Measurements from ENCODE around the gene MYF6. TPM values are rescaled to one million over a fixed set of nuclear protein-coding genes. Genes with fewer than 3 reads are reported as not detected.
A peak's percentile ranks its signal among the peaks of the same experiment; 100 is the strongest.

The MYF6 gene
- total and polyA plus RNA-seq, 2 of the 8 experiments (the other 6 are each of a cell fraction or from before 2014, with no cell fraction given) = 0.39 TPM; not detected in 1

DNA sequence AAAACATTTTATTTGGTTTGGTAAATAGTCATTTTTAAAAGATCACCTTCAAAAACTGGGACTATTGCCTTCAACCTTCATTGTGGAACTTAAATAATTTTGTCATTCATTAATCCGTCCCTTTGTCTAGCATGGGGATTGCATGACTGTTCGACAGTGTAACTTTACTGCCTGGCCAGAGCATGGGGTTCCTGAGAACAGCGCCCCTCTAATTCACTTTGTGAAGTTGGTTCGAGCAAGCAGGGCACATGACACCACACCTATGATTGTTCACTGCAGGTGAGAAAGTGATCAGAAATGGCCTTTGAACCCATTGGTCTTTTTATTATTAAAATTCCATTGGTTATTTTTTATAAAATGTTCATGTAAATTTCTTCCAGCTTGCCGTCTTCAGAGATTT is 37.2 kb upstream of the MYF6 start:
- Histone ChIP-seq H3K4me3 (ENCODE audit: extremely low read depth in 1 of 4, insufficient read depth in 2 of 4, low read depth in 3 of 4, low read length in 4 of 4) (no peak overlapping the region), H3K14ac (ENCODE audit: insufficient read length) (no peak overlapping the region), H3K27me3 (replicated peaks in 1 of 4; ENCODE audit: control insufficient read depth in 3 of 4, extremely low read depth in 1 of 4, insufficient read depth in 3 of 4, low read length in 3 of 4) (no peaks in the 10 kb centered on the region), H3K36me3 (ENCODE audit: control insufficient read depth in 2 of 4, insufficient read depth in 4 of 4, low read length in 3 of 4) (no peaks in the 10 kb centered on the region), H2BK12ac (ENCODE audit: low read depth, low read length) (no peak overlapping the region), H3K18ac (ENCODE audit: extremely low read depth, low read length) (no peak overlapping the region), H2BK20ac (ENCODE audit: low read length) (no peak overlapping the region), H2AFZ (ENCODE audit: low read length) (no peak overlapping the region), H3K9ac (replicated peaks in 1 of 4; ENCODE audit: extremely low read depth in 1 of 4, low read depth in 3 of 4, low read length in 3 of 4) (no peak overlapping the region), H2BK15ac (ENCODE audit: low read length) (no peak overlapping the region), H3K79me1 (ENCODE audit: low read depth, low read length) (no peaks in the 10 kb centered on the region), H2AK5ac (ENCODE audit: low read depth, low read length) (no peak overlapping the region), H4K8ac (ENCODE audit: extremely low read depth, insufficient read depth, low read length) (no peak overlapping the region), H4K5ac (ENCODE audit: insufficient read length, low read depth, low read length) (no peak overlapping the region), H3K4ac (replicated peaks; ENCODE audit: insufficient read length, low read depth, low read length) (no peak overlapping the region), H3K4me2 (ENCODE audit: insufficient read depth in 1 of 2, low read depth in 2 of 2, low read length in 2 of 2) (no peak overlapping the region), H4K91ac (replicated peaks; ENCODE audit: insufficient read length, low read length) (no peak overlapping the region), H2BK120ac (replicated peaks; ENCODE audit: low read depth, low read length) (no peak overlapping the region), H4K20me1 (replicated peaks in 1 of 2; ENCODE audit: control insufficient read depth in 1 of 2, insufficient read depth in 2 of 2, low read length in 2 of 2) (no peaks in the 10 kb centered on the region), H3K9me3 (ENCODE audit: insufficient read depth in 2 of 2, low read depth in 1 of 2, low read length in 1 of 2) (no peaks in the 10 kb centered on the region), H3K27ac (ENCODE audit: low read depth, low read length) (no peak overlapping the region), H3K56ac (replicated peaks; ENCODE audit: insufficient read length, low read depth, low read length) (no peak overlapping the region), H3K23ac (ENCODE audit: insufficient read length) (no peak overlapping the region), H3K79me2 (ENCODE audit: control insufficient read depth in 1 of 2, insufficient read depth in 2 of 2, low read length in 2 of 2) (no peaks in the 10 kb centered on the region), H3K23me2 (ENCODE audit: low read depth, low read length) (no peaks in the 10 kb centered on the region), H2BK5ac (ENCODE audit: low read depth, low read length) (no peak overlapping the region), H3K4me1 (replicated peaks in 1 of 4; ENCODE audit: control insufficient read depth in 3 of 4, insufficient read depth in 4 of 4, low read length in 3 of 4) (no peaks in the 10 kb centered on the region)
- 75% methylated on average over 5 of the region's 5 CpGs; no CpG with 5 or more reads in 1 of the 2 experiments for WGBS, 2 experiments (ENCODE audit: extremely low coverage in 1 of 2, insufficient coverage in 1 of 2, insufficient read length in 1 of 2, insufficient replicate concordance in 2 of 2, low coverage in 1 of 2, low lambda C conversion rate in 2 of 2, missing lambda C conversion rate in 1 of 2)
- FAIRE-seq = no peak
- POLR2A ChIA-PET (ENCODE audit: partially characterized antibody) = no interaction called here
- DNase-seq (ENCODE audit: low read depth in 1 of 2, low spot score in 2 of 2) = no peak
- no peak for TF ChIP-seq HDAC6 (IDR thresholded peaks at IDR 0.05; ENCODE audit: low read depth, low read length)
- peak in 2 of 3 experiments; percentile 9 to 13; a peak in 2 of 4 replicates for TF ChIP-seq CTCF (IDR thresholded peaks at IDR 0.05; ENCODE audit: control extremely low read depth in 1 of 3, insufficient read depth in 1 of 3, low read depth in 1 of 3, low read length in 3 of 3)
- CTCF ChIA-PET (ENCODE audit: partially characterized antibody) = interaction anchor here (1.6 kb wide), 1 partner anchor 37 kb away, joined by 3 read pairs; no protein-coding TSS in a partner anchor

All from H1 (cell line).